K562 (cell line): ENCODE data around the gene CDAN1. TPM values are rescaled to one million over a fixed set of nuclear protein-coding genes. Genes with fewer than 3 reads are reported as not detected.

Source experiments
- DACH1 ChIP-seq: fragments of 450-650 bp; IDR thresholded peaks from 2 replicates; pipeline ENCODE4 v1.6.1; 2018; ENCODE audit not compliant: partially characterized antibody
- KDM2B ChIP-seq: fragments of 250-450 bp; sonication (Bioruptor Pico); IDR thresholded peaks from 2 replicates; pipeline ENCODE4 v1.8.0; 2021; ENCODE audit warnings: mild to moderate bottlenecking, moderate library complexity
- MGA ChIP-seq: fragments of 450-650 bp; IDR thresholded peaks from 2 replicates; pipeline ENCODE4 v1.6.1; 2016; ENCODE audit warnings: mild to moderate bottlenecking, moderate library complexity
- SMC3 ChIP-seq: conservative IDR thresholded peaks from 2 replicates; pipeline ENCODE4 v1.6.1; 2011; ENCODE audit warnings: low read depth, low read length, improper control_type of control experiment; ENCODE audit not compliant: insufficient read depth
- SRSF1 ChIP-seq: fragments of 200-400 bp; formaldehyde crosslinking; IDR thresholded peaks from 2 replicates; pipeline ENCODE4 v1.6.1; 2017; ENCODE audit warnings: mild to moderate bottlenecking, low read depth, low read length, moderate library complexity
- polyA plus RNA-seq, 8 experiments: library from polyadenylated mRNA; depleted of rRNA in 4 of 8; stranded (reverse) in 5 of 8; unstranded in 3 of 8; fragments of >200 nt; fragmentation: Nextera tagmentation in 2 of 8; fragmentation: Illumina TruSeq in 1 of 8; extraction: Ambion mirVana in 2 of 8; extraction: Trizol in 1 of 8; gene quantifications; 2 replicates each; pipeline versions ENCODE4 v1.2.1 to v1.2.3, GENCODE V29; 2011 to 2014; ENCODE audit warnings: inconsistent platforms in 1 of 8, missing spikeins in 1 of 8
- total RNA-seq, 7 experiments: library from RNA; depleted of rRNA in 6 of 7; stranded (reverse); fragments of >200 nt in 6 of 7; fragmentation: Illumina TruSeq in 2 of 7; extraction: Trizol in 2 of 7; gene quantifications; 2 replicates each; pipeline versions ENCODE4 v1.2.1 to v1.2.3, GENCODE V29; 2011 to 2021; ENCODE audit warnings: low replicate concordance in 1 of 7
- TF ChIP-seq, protein P1 (sequence below), 2 experiments: IDR thresholded peaks in 1 of 2; conservative IDR thresholded peaks in 1 of 2; 2 replicates each; pipeline ENCODE4 v1.6.1; 2016; ENCODE audit warnings: low read depth in 2 of 2, mild to moderate bottlenecking in 1 of 2, missing compliant biosample characterization in 1 of 2, missing genetic modification characterization in 1 of 2, moderate library complexity in 1 of 2

CDAN1 gene
- total and polyA plus RNA-seq, 9 of the 15 experiments (the other 6 are each of a cell fraction or from before 2014, with no cell fraction given): 1.6 to 34.4 (median 13.8) TPM

- TF ChIP-seq MGA: no peak
- TF ChIP-seq DACH1: no peak
- no peak for TF ChIP-seq KDM2B
- no peak for TF ChIP-seq SMC3
- TF ChIP-seq SRSF1: no peak
- TF ChIP-seq, protein P1, sequence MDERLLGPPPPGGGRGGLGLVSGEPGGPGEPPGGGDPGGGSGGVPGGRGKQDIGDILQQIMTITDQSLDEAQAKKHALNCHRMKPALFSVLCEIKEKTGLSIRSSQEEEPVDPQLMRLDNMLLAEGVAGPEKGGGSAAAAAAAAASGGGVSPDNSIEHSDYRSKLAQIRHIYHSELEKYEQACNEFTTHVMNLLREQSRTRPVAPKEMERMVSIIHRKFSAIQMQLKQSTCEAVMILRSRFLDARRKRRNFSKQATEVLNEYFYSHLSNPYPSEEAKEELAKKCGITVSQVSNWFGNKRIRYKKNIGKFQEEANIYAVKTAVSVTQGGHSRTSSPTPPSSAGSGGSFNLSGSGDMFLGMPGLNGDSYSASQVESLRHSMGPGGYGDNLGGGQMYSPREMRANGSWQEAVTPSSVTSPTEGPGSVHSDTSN (CRISPR knock-in tag; IDR thresholded peaks at IDR 0.05; ENCODE audit: low read depth): no peak
- TF ChIP-seq, protein P1 (tag; conservative IDR thresholded peaks at IDR 0.05; ENCODE audit: low read depth): no peak
Observed at GRCh38 chr15:42710662-42711061, 26.3 kb downstream of the CDAN1 start (continued).
